Transverse colon (tissue), 3 donors: Measurements from ENCODE around the gene MATN1.

ENCODE experiments used
- CTCF ChIP-seq, 5 experiments: fragments of 200-600 bp in 3 of 5; fragments of 450-650 bp in 2 of 5; sonication (generic) in 3 of 5; IDR thresholded peaks; 1 replicate in 2 of 5; 2 replicates in 3 of 5; pipeline ENCODE4 v1.5.1; 2016 to 2017; ENCODE audit warnings: antibody characterized with exemption in 5 of 5, inconsistent platforms in 3 of 5, mild to moderate bottlenecking in 2 of 5, moderate library complexity in 1 of 5
- EP300 ChIP-seq: sonication (generic); formaldehyde crosslinking; IDR thresholded peaks from one replicate; pipeline ENCODE4 v1.6.1; 2017; ENCODE audit warnings: antibody characterized with exemption, low read depth
- POLR2A ChIP-seq: fragments of 450-650 bp; IDR thresholded peaks from one replicate; pipeline ENCODE4 v1.6.1; 2016; ENCODE audit warnings: antibody characterized with exemption, mild to moderate bottlenecking, moderate library complexity

DNA sequence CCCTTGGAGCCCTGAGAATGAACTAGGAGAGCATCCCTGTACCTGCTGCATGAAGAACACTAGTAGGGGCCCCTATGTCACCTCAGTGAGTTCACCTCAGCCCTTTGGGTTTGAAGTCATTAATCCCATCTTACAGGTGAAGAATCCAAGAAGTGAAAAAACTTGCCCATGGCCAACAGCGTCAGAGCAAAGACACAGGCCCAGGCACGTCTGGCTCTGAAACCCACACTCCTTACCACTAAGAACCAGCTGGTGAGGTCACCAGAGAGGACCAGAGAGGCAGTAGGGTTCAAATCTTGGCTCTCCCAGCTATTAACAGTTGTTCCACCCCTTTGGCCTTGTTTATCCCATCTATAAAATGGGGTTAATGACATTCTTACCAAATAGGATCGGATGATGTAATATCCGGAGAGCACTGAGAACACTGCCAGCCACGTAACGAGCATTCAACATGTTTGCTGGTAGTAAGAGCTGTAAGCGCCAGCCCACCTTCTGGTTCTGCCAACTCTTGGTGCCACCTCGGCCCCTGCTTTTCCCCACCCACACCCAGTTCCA, 8.8 kb downstream of the MATN1 start:
- no peak for TF ChIP-seq CTCF (IDR thresholded peaks at IDR 0.05)
- TF ChIP-seq EP300 = no peak
- TF ChIP-seq POLR2A = no peak
